Coronary artery (tissue), 2 donors: ENCODE measurements around the gene BCL2L12.

Experiments
- DNase-seq: peaks from one replicate; pipeline ENCODE4 v3.0.0-alpha.2; 2017; ENCODE audit warnings: low spot score
- H3K27ac ChIP-seq, 2 donors: fragments of 200-600 bp; sonication (generic); one replicate each; pipeline ENCODE4 v1.5.1; 2016 to 2019
- H3K4me3 ChIP-seq: fragments of 200-600 bp; sonication (generic); 2 replicates; pipeline ENCODE4 v1.5.1; 2016; ENCODE audit warnings: mild to moderate bottlenecking, moderate library complexity
- TF ChIP-seq, protein P1 (sequence below): fragments of 200-600 bp; sonication (generic); IDR thresholded peaks from one replicate; pipeline ENCODE4 v1.5.1; 2019; ENCODE audit warnings: antibody characterized with exemption

Gene BCL2L12

DNA sequence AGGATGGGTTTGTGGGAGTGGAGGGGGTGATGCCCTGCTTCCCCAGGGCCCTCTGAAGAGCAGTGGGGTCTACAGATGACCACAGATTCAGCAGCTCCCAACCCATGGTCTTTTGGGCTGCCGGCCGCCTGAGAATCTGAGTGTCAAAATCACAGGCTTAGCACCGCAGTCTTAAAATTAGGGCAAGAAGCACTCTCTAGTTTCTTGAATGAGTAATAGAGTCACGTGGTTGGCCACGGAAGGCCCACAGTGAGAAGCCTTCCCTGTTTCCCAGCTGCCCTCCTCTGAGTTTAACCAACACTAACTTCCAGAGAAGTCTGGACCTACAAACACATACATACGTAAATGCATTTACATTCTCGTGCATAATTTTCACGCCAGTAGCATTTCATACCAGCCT lies 16.5 kb downstream of the BCL2L12 start:
- no peak for DNase-seq
- TF ChIP-seq, protein P1, sequence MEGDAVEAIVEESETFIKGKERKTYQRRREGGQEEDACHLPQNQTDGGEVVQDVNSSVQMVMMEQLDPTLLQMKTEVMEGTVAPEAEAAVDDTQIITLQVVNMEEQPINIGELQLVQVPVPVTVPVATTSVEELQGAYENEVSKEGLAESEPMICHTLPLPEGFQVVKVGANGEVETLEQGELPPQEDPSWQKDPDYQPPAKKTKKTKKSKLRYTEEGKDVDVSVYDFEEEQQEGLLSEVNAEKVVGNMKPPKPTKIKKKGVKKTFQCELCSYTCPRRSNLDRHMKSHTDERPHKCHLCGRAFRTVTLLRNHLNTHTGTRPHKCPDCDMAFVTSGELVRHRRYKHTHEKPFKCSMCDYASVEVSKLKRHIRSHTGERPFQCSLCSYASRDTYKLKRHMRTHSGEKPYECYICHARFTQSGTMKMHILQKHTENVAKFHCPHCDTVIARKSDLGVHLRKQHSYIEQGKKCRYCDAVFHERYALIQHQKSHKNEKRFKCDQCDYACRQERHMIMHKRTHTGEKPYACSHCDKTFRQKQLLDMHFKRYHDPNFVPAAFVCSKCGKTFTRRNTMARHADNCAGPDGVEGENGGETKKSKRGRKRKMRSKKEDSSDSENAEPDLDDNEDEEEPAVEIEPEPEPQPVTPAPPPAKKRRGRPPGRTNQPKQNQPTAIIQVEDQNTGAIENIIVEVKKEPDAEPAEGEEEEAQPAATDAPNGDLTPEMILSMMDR = no peak
- Histone ChIP-seq H3K27ac (no peak overlapping the region), H3K4me3 (no peak overlapping the region)

DNA sequence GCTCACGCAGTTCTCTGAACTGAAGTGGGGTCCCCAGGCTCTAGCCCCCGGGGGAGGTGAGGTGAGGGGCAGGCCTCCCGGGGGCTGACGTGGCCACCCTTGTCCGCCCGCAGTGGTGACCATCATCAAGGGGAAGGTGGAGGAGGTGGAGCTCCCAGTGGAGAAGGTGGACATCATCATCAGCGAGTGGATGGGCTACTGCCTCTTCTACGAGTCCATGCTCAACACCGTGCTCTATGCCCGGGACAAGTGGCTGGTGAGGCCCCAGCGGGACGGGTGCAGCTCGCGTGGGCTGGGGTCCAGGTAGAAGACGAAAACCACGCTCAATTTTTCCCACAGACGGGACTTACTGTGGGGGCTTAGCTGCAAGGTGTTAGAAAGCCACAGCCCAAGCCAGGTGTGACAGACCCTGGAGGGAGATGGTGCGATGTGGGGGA lies 18.1 kb downstream of the BCL2L12 start:
- TF ChIP-seq, protein P1 = no peak

DNA sequence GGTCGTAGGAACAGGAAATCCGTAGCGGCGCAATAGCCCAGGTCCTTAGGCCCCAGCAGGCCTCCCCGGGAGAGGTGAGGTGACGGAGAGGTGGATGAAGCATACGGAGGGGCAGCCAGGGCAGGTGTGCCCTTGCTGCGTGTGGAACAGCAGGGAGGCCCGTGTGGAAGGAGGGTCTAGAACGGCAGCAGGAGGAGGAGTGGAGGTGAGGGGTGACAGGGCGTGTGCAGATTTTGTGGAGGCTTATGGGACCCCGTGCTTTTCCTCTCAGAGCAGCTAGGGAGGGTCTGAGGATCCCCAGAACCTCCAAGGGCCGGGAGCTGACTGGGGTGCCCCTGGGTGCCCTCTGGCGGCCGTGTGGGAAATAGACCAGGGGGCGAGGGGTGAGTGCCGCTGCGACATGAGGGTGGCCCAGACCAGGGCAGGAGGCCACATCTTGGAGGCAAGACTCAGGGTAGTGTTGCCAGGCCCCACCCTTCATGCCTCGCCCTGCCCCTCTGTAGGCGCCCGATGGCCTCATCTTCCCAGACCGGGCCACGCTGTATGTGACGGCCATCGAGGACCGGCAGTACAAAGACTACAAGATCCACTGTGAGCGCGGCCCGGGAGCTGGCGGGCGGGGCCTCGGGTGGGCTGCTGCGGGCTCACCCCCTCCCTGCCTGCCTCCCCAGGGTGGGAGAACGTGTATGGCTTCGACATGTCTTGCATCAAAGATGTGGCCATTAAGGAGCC lies 18.7 kb downstream of the BCL2L12 start:
- H3K27ac ChIP-seq = no peak overlapping the region

More for the DNA sequence above, 18.1 kb downstream of the BCL2L12 start:
- DNase-seq = peak; percentile 59
- Histone ChIP-seq H3K4me3 (no peak overlapping the region), H3K27ac (no peak overlapping the region)

DNA sequence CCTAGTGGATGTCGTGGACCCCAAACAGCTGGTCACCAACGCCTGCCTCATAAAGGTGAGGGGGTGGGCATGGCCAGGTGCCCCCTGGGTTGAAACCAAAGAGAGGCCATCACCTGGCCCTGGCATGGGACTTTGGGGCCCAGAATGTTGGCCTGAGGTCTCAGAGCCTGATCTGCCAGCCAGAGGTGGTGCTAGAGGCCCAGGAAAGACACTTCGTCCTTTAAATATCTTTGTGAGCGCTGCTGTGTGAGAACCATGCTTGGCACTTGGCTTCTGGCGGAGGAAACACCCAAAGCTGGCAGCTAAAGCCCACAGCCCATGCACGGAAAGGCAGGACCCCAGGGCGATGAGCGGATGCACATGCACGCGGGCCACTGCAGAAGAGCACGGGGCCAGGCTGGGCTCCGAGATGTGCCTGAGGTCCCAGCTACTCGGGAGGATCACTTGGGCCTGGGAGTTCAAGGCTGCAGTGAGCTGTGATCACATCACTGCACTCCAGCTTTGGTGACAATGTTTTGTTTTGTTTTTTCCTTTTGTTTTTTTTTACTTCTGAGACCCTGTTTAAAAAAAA lies 19.3 kb downstream of the BCL2L12 start:
- no peak for DNase-seq
- TF ChIP-seq, protein P1 = no peak
- H3K4me3 ChIP-seq = no peak overlapping the region
- no peak overlapping the region for H3K27ac ChIP-seq

More for the DNA sequence above, 18.7 kb downstream of the BCL2L12 start:
- no peak for DNase-seq
- TF ChIP-seq, protein P1 = no peak
- no peak overlapping the region for H3K4me3 ChIP-seq

DNA sequence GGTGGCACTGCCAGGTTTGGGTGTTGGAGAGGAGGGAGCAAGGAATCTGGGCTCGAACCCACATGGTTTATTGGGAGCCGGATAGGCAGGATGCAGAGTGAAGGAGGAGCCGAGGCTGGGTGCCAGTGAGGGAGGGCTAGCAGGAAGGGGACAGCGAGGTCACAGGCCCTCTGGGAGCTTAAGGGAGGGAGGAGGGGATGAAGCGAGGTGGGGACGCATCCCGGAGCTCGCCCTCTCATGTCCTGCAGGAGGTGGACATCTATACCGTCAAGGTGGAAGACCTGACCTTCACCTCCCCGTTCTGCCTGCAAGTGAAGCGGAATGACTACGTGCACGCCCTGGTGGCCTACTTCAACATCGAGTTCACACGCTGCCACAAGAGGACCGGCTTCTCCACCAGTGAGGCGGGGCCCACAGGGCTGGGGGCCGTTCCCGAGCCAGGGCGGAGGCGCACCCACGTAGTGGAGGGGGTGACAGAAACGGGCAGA lies 20.2 kb downstream of the BCL2L12 start:
- no peak overlapping the region for H3K27ac ChIP-seq
- TF ChIP-seq, protein P1 = no peak
- DNase-seq = no peak
- H3K4me3 ChIP-seq = no peak overlapping the region

DNA sequence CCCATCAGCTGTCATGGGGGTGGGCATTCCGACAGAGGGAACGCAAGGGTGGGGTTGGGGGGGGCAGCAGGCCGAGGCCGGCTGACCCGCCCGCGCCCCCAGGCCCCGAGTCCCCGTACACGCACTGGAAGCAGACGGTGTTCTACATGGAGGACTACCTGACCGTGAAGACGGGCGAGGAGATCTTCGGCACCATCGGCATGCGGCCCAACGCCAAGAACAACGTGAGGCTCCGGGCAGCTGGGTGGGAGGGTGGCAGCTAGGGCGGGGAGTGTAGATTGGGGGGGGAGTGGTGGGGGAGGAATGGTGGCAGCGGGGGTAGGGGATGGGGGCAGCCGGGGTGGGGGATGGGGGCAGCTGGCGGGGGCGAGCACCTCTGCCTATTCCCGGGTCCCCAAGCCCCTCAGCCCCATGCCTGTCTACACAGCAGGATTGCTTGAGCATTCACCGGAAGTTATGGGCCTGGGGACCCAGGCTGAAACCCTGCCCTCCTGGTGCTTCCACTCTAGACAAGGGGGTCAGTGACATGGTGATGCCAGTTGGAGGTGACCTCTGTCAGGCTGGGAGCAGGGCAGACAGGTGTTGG lies 20.9 kb downstream of the BCL2L12 start:
- DNase-seq = no peak
- H3K27ac ChIP-seq = no peak overlapping the region
- no peak overlapping the region for H3K4me3 ChIP-seq
- TF ChIP-seq, protein P1 = no peak
